NAMALWA (cell line): ENCODE data around the gene SLC2A10.

ENCODE experiments used
- DNase-seq: peaks from one replicate; pipeline ENCODE4 v3.0.0-alpha.2; 2015; ENCODE audit warnings: low spot score

The SLC2A10 gene

GRCh38 chr20:46770330-46771194 is 61.1 kb downstream of the SLC2A10 start:
- DNase-seq = no peak

- no peak for DNase-seq
These were observed 61.7 kb downstream of the SLC2A10 start for GRCh38 chr20:46771195-46771588.

- DNase-seq = no peak
These were observed 63.5 kb downstream of the SLC2A10 start for GRCh38 chr20:46772901-46773300.

GRCh38 chr20:46773680-46774079 is 64.2 kb downstream of the SLC2A10 start:
- DNase-seq = no peak

GRCh38 chr20:46774236-46774635 is 64.8 kb downstream of the SLC2A10 start:
- DNase-seq = no peak

GRCh38 chr20:46774943-46775560 is 65.6 kb downstream of the SLC2A10 start:
- no peak for DNase-seq

- no peak for DNase-seq
These were observed 66.4 kb downstream of the SLC2A10 start for GRCh38 chr20:46775806-46776205.

GRCh38 chr20:46777331-46777730 is 67.9 kb downstream of the SLC2A10 start:
- DNase-seq = no peak

GRCh38 chr20:46779831-46780230 is 70.4 kb downstream of the SLC2A10 start:
- no peak for DNase-seq

GRCh38 chr20:46784436-46785127 is 75.1 kb downstream of the SLC2A10 start:
- no peak for DNase-seq
